Coronary artery (tissue), 2 donors: ENCODE data around the gene CEP104.
A peak's percentile ranks its signal among the peaks of the same experiment; 100 is the strongest.

Source experiments
- DNase-seq: peaks from one replicate; pipeline ENCODE4 v3.0.0-alpha.2; 2017; ENCODE audit warnings: low spot score
- H3K27ac ChIP-seq, 2 donors: fragments of 200-600 bp; sonication (generic); one replicate each; pipeline ENCODE4 v1.5.1; 2016 to 2019
- H3K4me3 ChIP-seq: fragments of 200-600 bp; sonication (generic); 2 replicates; pipeline ENCODE4 v1.5.1; 2016; ENCODE audit warnings: mild to moderate bottlenecking, moderate library complexity
- TF ChIP-seq, protein P1 (sequence below): fragments of 200-600 bp; sonication (generic); IDR thresholded peaks from one replicate; pipeline ENCODE4 v1.5.1; 2019; ENCODE audit warnings: antibody characterized with exemption

Gene CEP104

DNA sequence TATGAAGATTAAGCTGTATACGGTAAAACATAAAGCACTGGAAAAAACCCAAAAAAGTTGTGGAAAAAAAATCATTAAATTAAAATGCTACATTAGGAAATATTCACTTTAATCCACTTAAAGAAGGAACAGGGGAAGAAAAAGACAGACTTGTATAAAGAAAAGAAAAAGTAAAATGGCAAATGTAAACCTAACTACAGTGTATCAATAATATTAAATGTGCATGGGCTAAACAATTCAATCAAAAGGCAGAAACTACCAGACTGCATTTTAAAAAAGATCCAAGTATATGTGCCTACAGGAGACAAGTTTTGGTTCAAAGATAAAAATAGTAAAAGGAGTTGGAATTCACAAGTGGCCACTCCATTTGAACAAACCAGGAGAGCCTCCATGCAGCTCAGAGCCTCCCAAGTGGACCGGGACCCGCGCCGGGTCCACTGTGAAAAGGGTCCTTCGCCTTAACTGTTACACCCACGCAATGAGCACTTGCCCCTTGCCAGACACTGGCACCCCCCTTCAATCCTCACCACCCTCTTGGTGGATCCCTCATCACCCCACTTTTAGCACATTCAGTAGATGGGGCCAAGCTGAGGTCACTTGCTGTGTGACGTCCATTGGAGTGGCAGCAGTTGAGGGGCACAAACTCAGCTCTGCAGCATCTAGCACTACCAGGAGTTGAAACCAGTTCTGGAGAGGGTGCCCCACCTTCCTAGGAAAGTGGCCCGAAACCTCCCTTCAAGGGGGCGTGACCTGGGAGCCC, 42.2 kb upstream of the CEP104 start:
- H3K4me3 ChIP-seq = peak overlapping the region; percentile 96
- DNase-seq = no peak
- peak overlapping the region; percentile 83 to 99 for H3K27ac ChIP-seq
- TF ChIP-seq, protein P1, sequence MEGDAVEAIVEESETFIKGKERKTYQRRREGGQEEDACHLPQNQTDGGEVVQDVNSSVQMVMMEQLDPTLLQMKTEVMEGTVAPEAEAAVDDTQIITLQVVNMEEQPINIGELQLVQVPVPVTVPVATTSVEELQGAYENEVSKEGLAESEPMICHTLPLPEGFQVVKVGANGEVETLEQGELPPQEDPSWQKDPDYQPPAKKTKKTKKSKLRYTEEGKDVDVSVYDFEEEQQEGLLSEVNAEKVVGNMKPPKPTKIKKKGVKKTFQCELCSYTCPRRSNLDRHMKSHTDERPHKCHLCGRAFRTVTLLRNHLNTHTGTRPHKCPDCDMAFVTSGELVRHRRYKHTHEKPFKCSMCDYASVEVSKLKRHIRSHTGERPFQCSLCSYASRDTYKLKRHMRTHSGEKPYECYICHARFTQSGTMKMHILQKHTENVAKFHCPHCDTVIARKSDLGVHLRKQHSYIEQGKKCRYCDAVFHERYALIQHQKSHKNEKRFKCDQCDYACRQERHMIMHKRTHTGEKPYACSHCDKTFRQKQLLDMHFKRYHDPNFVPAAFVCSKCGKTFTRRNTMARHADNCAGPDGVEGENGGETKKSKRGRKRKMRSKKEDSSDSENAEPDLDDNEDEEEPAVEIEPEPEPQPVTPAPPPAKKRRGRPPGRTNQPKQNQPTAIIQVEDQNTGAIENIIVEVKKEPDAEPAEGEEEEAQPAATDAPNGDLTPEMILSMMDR = no peak

DNA sequence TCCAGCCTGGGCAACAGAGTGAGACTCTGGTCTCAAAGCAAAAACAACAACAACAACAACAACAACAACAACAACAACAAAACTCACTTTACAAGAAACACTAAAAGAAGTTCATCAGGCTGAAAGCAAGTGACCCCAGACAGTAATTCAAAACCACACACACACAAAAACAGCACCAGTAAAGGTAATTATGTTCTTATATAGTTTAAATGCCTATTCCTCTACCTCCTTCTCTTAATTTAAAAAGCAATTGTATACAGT, 41.4 kb upstream of the CEP104 start:
- TF ChIP-seq, protein P1 = no peak
- Histone ChIP-seq H3K27ac (no peak overlapping the region), H3K4me3 (no peak overlapping the region)
- no peak for DNase-seq

DNA sequence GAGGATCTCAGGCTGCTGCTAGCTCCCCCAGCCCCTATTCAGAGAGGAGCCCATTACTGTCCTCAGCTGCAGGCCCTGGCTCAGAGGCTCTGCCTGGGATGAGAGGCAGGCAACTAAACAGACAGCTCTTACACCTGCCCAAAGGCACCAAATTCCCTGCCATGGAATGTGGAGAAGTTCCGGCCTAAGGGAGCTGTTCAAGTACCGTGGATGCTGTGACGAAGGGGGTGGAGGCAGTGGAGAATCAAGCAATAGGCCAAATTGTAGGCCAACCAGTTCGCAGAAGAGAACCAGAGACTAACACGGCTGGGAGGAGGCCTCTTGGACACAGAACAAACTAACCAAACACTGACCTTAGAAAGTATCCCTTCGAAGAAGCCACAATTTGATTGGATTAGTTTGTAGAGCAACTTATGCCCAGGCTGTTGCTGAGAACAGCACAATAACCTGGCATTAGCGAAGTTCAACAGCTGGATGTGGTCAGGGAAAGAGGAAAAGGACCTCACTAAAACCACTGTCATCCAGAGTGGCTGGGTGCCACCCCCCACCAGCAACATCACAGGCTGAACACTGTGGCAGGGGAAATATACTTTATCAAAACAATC, 39.5 kb upstream of the CEP104 start:
- Histone ChIP-seq H3K4me3 (no peak overlapping the region), H3K27ac (no peak overlapping the region)
- DNase-seq = no peak
- TF ChIP-seq, protein P1 = no peak

DNA sequence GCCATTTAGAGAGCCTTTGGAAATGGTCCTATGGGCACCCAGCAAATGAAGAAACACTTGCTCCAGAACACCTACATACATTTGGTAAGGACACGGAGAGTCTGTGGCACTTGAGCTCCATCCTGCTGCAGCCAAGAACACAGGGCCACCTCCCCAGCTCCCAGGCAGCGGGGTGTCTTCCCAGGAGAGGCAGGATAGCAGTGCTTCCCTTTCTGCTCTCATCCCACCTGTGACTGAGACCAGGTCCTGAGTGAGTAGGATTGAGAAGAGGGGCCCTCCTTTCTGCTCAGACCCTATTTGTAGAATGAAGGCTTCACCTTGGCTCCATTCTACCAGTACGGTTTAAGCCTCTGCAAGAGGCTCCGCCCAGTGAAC, 38.9 kb upstream of the CEP104 start:
- TF ChIP-seq, protein P1 = no peak
- no peak overlapping the region for H3K27ac ChIP-seq
- H3K4me3 ChIP-seq = no peak overlapping the region
- no peak for DNase-seq

DNA sequence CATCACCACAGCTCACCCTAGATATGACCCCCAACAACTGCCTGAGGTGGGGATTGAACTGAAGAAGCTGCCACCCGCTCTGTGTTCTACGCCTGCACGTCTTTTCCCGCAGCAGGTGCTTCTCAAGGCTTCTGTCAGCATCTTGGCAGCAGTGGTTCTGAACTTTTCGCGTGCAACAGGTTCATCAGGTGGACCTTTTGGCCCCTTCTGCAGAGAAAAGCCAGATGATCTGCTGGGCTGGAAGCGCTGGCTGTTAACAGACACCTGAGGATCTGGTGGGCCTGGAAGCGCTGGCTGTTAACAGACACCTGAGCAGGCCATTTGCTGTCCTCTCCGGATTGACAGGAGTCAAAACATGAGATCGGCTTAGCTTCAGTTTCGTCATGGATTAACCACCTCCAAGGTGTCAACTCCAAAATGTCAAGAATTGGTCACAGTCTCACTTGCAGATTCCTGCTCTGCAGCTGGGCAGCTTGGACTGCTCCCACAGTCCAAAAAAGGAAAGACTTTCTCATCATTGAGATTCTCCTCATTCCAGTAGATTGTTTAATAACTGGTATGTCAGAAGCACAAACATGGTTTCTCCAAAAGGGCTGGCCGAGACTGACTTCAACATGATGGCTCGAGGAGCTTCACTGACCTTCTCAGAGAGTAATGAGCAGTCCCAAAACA, 38.4 kb upstream of the CEP104 start:
- H3K27ac ChIP-seq = no peak overlapping the region
- H3K4me3 ChIP-seq = no peak overlapping the region
- TF ChIP-seq, protein P1 = no peak
- DNase-seq = no peak

DNA sequence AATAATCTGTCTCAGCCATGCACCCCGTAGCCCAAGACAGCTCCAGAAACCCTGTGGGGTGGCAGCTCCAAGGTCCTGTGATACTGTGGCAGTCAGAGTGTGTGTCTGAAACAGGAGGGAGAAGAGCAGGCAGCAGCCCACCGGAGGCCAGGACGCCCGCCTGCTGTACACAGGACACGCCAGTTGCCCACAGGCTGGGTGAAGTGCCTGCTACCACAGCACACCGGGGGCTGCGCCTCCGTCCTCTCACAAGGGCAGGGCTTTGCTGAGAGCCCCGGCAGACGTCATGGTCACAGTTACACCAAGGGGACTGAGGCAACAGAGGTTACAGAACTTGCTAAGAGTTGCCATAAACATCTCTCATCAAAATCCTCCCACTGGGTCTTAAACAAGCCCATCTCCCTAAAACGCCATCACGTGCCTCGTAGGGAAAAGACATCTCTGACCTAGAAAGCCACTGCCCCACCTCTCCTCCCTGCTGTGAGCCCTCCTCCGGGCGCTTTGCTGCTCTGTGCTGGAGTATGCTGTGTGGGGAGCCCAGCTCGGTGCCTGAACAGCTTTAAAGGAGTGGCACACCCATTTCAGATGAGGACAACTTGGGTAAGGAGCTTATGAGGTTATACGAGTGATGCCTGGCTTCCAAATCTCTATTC, 37.7 kb upstream of the CEP104 start:
- no peak overlapping the region for H3K4me3 ChIP-seq
- no peak for DNase-seq
- TF ChIP-seq, protein P1 = no peak
- no peak overlapping the region for H3K27ac ChIP-seq
